GM18951 (cell line): Measurements from ENCODE around the gene NTM.

Source experiments
- POLR2A ChIP-seq: IDR thresholded peaks from 4 replicates; pipeline ENCODE4 v1.6.1; 2011; ENCODE audit warnings: mild to moderate bottlenecking; ENCODE audit not compliant: insufficient read length, insufficient read depth; ENCODE audit errors: extremely low read depth
- in situ Hi-C: fragments of 300-500 bp; cut with MboI; formaldehyde crosslinking; loops from one replicate; pipeline ENCODE4 v1.12.0; 2022; ENCODE audit warnings: low sequenced_read_pairs, mixed read lengths, inconsistent platforms; ENCODE audit not compliant: unreplicated experiment

Gene NTM

DNA sequence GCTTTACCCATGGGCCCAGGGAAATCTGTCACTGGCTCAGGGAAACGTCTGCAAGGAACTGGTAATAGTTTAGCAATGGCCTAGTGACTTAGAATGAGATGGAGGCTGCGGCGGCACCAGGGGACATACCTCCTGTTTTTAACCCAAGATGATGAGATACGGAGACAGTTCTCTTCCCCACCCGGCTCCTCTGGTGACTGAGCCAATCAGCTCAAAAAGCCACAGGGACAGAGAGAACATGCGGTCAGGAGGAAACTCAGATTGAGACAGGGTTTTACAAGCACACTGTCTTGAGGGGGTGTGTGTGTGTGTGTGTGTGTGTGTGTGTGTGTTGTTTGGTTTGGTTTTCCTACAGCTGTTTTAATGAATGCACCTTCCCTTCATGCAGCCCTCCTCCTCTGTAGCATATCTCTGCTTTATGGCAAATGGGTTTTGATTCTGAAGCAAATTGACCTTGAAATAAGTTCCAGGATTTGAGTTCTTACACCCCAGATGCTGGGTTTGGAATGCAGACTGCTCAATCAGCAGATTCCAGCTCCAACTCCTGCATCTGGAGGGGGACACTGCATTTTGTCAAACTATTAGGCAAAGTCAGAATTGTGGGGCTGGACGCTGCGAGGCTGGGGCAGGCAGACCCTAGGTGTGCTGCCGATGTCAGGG lies 246.2 kb downstream of the NTM start:
- in situ Hi-C loops: no loop called here
- no peak for TF ChIP-seq POLR2A

DNA sequence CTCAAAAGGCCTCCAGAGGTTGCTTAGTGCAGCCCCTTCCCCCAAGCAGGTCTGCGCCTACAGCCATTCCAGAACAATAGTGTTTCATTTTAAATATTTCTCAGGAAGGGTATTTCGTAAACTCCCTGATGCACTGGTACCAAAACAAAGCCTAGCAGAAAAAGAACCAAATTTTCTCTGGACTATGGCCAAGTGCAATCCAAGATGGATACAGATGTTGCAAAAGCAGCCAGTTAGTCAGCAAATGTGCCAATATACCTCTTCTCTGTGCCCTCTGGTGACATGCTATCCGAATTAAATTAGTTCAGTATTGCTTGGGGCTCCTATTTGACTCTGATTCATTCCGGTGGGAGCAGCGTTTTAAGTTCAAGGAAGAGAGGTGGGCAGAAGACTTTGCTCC lies 247.8 kb downstream of the NTM start:
- in situ Hi-C loops: no loop called here

DNA sequence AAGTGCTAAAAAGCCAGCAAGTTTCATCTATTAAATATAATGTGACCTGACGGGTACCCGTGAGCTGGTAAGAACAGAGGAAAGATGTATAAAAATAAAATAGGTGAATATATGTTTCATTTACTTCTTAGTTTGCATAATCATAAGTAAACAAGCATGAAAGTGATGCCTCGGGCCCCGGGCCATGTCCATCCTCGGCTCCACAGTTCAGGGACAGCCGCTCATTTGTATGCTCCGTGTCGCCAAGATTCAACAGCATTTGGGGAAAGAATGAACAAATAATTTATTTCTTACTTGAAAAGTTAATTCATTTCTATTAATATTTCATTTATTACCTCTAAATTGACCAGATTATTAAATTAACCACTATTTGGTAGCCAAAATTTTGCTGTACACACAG lies 251.8 kb downstream of the NTM start:
- TF ChIP-seq POLR2A: no peak
- in situ Hi-C loops: no loop called here

More for the DNA sequence above, 247.8 kb downstream of the NTM start:
- TF ChIP-seq POLR2A: no peak

DNA sequence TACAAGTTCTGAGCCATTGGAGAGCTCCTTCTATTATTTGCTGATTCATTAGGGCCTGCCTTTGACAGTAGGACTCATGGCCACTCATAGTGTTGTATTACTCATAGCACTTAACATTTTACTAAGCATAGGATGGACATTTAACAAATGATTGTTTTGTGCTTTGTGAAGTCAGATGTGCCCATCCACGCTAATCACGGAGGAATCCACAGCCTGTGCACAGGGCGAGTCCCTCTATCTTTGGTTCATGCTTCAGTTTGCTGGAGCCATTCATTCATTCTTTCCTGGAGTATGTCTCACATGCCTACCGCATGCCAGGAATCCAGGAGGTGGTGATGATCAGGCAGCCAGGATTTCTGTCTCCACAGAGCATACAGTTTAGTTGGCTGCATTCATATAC lies 254.1 kb downstream of the NTM start:
- in situ Hi-C loops: no loop called here
- TF ChIP-seq POLR2A: no peak

DNA sequence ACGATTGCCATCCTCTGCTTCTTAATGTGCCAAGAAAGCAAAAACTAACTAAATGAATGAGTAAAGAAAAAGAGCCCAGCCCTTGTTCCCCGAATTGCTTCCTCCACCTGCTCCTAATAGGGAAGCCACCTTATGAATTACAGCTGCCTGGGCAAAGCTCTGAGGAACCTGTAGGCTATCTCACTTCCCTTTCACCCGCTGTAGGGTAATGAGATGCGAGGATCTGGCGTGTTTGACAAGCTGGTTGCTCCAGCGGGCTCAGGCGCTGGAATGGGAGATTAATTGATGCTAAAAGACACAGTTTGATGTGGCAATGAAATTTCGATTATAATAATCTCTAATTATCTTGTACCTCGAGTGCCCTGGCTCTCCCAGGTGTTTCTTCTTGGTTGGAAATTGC lies 256.4 kb downstream of the NTM start:
- TF ChIP-seq POLR2A: no peak
- in situ Hi-C loops: no loop called here

DNA sequence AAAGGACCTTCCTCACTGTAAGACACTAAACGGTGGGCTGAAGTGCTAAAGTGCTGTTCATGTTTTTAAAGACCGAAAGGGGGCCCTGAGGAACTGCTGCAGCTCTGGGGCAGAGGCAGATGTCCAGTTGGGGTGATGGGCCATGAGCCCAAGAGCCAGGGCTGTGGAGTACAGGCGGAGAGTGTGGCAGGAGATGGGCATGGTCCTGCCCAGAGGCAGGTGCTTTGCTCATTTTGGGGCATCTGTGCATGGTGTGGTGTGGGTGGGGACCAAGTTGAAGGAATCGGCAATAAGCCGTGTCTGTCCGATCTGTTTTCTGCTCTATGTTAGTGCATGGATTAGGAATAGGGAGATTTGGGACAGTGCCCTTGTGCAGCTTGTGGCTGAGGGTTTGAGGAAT lies 258.3 kb downstream of the NTM start:
- in situ Hi-C loops: no loop called here

DNA sequence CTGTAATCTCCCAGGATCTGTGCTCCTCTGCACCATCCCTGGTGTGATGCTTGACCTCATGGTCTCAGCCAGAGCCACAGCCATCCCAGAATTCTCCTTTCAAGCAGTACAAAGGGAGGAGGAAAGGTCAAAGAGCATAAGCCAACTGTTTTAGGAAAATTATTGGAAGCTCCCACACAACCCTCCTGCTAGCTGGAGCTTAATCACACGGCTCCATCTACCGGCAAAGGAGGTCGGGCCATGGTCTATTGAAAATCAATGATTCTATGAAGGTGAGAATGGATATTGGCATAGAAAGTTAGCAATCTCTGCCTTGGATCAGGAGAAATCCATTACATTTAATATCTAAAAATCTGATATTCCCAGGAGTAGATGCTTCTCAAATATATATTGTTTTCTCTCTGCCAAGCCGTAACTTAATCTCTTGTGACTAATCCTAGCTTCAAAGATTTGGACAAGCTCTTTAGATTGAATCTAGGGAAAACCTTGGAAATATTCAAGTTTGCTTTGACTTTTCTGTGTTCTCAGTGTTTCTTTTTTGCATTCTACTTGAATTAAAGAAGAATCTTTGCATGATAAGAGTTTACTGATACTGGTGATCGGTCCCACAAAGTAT lies 259.6 kb downstream of the NTM start:
- in situ Hi-C loops: no loop called here
- TF ChIP-seq POLR2A: no peak

More for the DNA sequence above, 258.3 kb downstream of the NTM start:
- TF ChIP-seq POLR2A: no peak

DNA sequence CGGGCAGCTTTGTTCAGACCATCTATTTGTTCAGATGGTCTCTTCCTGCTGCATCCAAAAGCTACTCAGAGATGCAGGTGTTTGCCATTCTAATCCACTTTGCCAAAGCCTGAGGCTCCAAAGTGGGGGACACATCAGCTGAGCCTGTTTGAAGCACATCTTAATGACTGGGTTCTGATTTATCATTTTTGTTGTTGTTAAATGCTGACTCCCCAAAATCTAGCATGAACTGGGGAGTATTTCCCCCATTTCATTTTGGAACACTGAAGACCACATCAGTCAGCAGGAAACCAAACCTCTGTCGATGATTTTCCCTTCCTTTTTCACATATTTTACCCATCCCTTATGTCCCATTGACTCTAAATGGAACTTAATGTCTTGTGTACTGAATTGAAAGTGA lies 262.6 kb downstream of the NTM start:
- no peak for TF ChIP-seq POLR2A
- in situ Hi-C loops: no loop called here

DNA sequence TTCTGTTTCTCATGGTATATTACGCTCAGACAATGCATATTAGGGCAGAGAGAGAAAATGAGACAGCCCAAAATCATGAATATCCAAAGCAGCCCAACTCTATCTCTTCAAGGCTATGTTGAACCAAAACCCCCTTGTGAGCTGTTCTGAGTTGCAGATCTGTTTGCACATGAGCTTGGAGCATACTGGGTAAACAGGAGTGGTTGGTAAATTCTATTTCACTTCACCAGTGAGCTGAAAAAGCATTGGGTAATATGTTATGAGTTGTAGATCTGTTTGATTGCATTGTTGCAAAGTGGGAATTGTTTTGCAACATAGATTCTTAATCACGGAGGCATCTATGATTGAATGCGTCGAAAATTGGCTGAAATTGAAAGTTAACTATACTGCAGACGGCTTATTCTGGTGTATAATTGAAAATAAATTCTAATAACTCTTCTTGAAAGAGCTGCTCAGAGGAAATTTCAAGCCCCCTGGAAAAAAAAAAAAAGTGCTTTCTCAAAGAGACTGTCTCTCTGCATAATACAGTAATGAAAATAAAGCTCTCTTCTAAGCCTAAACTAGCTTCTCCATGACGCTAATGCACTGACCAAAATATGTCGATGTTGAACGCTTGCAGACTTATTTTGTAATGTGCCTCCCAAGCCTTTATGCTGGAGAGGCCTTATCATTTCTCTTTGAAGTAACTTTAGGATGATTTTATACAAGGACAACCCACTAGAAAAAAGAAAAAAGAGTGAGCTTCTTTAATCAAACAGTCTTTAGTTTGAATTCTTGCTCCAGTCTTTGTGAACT lies 263.7 kb downstream of the NTM start:
- in situ Hi-C loops: no loop called here
- TF ChIP-seq POLR2A: no peak

DNA sequence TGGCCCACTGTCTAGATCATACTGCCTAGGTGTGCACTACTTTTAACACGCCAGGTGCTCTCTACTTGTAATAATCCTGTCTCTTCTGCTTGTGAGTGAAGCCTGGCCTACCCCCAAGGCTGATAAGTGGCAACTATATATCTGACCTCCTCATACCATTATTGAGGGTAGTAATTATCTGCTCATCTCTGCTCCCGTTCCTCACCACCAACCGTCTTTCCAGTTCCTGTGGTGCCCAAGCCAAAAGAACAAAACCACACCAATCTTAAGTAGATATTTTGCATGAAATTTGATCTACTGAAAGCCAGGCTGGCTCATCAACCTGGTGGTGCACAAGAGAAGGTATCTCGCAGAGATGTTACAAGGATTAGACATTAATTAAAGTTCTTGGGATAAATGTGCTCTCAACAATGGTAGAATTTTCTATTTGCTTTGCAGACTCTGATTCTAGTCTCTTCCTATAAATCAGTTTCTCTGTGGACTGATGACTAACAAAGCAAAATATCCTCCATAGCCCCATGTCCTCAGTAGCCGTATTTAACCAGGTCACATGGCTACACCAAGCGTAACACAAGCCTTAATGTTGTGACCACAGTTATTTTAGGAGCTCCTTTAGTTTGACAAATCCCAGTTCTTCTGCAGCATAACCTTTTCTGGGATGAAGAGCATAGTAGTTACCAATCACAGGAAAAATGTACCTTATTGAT lies 267.2 kb downstream of the NTM start:
- TF ChIP-seq POLR2A: no peak
- in situ Hi-C loops: no loop called here

DNA sequence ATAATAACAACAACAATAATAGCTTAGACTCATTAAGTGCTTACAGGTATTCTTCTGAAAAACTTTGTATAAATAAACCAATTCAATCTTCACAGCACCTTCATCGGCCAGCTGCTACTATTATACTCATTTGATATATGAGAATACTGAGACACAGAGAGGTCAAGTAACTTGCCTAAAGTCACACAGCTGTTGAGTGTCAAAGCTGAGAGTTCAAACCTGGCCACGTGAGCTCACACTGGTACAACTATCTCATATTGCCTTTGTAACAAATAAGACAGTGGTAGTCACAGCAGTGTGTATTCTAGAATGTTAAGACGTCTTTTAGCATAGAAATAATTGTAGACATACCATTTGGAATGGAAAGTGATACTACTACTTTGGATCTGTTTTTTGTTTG lies 268.5 kb downstream of the NTM start:
- in situ Hi-C loops: no loop called here
- no peak for TF ChIP-seq POLR2A

DNA sequence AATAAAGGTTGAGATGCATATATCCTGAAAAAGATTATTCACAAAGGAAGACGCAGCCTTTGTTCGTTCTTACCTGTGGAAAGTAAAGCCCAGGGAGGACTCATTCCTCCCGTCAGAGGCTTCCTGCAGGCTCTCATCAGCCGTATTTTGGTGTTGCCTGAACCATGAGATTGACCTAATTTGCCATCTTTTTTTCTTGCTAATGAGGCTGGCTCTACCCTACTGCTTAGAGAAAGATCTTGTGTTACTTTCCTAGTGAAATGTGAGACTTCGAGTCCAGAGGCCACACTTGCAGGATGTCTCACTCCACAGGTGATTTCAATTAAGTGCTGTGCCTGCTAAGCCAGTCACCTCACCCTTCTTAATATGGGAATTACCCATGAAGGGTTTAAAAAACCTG lies 269.9 kb downstream of the NTM start:
- in situ Hi-C loops: no loop called here

More for the DNA sequence above, 269.9 kb downstream of the NTM start:
- no peak for TF ChIP-seq POLR2A
